Mesothelial cell of epicardium (in vitro differentiated cells): ENCODE results near the gene KRTAP1-4. TPM values are rescaled to one million over a fixed set of nuclear protein-coding genes. Genes with fewer than 3 reads are reported as not detected.

Experiments
- DNase-seq, 2 experiments: peaks; one replicate each; pipeline ENCODE4 v3.0.0; 2021; ENCODE audit warnings: low spot score in 2 of 2; ENCODE audit not compliant: unreplicated experiment in 2 of 2
- H3K27ac Mint-ChIP-seq: 2 replicates; pipeline ENCODE4 v1.8.0; 2021; ENCODE audit warnings: mixed read lengths
- H3K27me3 Mint-ChIP-seq: 2 replicates; pipeline ENCODE4 v1.8.0; 2021; ENCODE audit warnings: low read depth, mixed read lengths
- H3K36me3 Mint-ChIP-seq: 2 replicates; pipeline ENCODE4 v1.8.0; 2021; ENCODE audit warnings: mixed read lengths
- H3K4me1 Mint-ChIP-seq: 2 replicates; pipeline ENCODE4 v1.8.0; 2021; ENCODE audit warnings: mixed read lengths
- H3K4me3 Mint-ChIP-seq: 2 replicates; pipeline ENCODE4 v1.8.0; 2021; ENCODE audit warnings: mild to moderate bottlenecking, moderate library complexity, mixed read lengths
- H3K9me3 Mint-ChIP-seq: 2 replicates; pipeline ENCODE4 v1.8.0; 2021; ENCODE audit warnings: mixed read lengths
- CTCF ChIP-seq: fragments of 200-600 bp; sonication (generic); IDR thresholded peaks from one replicate; pipeline ENCODE4 v1.5.0; 2021; ENCODE audit warnings: antibody characterized with exemption; ENCODE audit not compliant: unreplicated experiment
- total RNA-seq: library from RNA; stranded (reverse); gene quantifications from 3 replicates; pipeline ENCODE4 v1.2.1, GENCODE V29; 2021

KRTAP1-4 gene
- total RNA-seq, 1 donor from 2014 or later = not detected

- no peak within 1 kb of the TSS for H3K27ac Mint-ChIP-seq
- no peaks in the 10 kb centered on the region for H3K27me3 Mint-ChIP-seq
- H3K4me3 Mint-ChIP-seq = no peak within 1 kb of the TSS
- peaks cover 24% of the 10 kb centered on the region for H3K4me1 Mint-ChIP-seq
- no peak for TF ChIP-seq CTCF
- no peaks in the 10 kb centered on the region for H3K9me3 Mint-ChIP-seq
- no peak for DNase-seq
- H3K36me3 Mint-ChIP-seq = no peaks in the 10 kb centered on the region
Measured at GRCh38 chr17:40984226-40984625, 45.8 kb downstream of the KRTAP1-4 start, which contains the start of gene KRT40. TSS of gene KRT40 (minus strand) at chr17:40984326. CDS start at chr17:40984273, 53 bp downstream.

- Mint-ChIP-seq H3K27ac (peak overlapping the region; percentile 25), H3K27me3 (no peaks in the 10 kb centered on the region), H3K4me1 (peaks cover 25% of the 10 kb centered on the region), H3K9me3 (no peaks in the 10 kb centered on the region), H3K36me3 (no peaks in the 10 kb centered on the region), H3K4me3 (no peak overlapping the region)
- TF ChIP-seq CTCF = no peak
- DNase-seq = no peak
Measured at GRCh38 chr17:40981115-40981514, 48.9 kb downstream of the KRTAP1-4 start.

GRCh38 chr17:40980596-40980995 lies 49.4 kb downstream of the KRTAP1-4 start:
- peak overlapping the region; percentile 25 for H3K27ac Mint-ChIP-seq
- no peaks in the 10 kb centered on the region for H3K27me3 Mint-ChIP-seq
- no peaks in the 10 kb centered on the region for H3K36me3 Mint-ChIP-seq
- no peaks in the 10 kb centered on the region for H3K9me3 Mint-ChIP-seq
- DNase-seq = no peak
- peaks cover 24% of the 10 kb centered on the region for H3K4me1 Mint-ChIP-seq
- TF ChIP-seq CTCF = no peak
- no peak overlapping the region for H3K4me3 Mint-ChIP-seq

GRCh38 chr17:40980117-40980516 lies 49.9 kb downstream of the KRTAP1-4 start:
- no peak for TF ChIP-seq CTCF
- Mint-ChIP-seq H3K27me3 (no peaks in the 10 kb centered on the region), H3K9me3 (no peaks in the 10 kb centered on the region), H3K4me1 (peaks cover 22% of the 10 kb centered on the region), H3K36me3 (no peaks in the 10 kb centered on the region), H3K27ac (no peak overlapping the region), H3K4me3 (no peak overlapping the region)
- no peak for DNase-seq

Other genes starting within 250 kb of the KRTAP1-4 start
- gene KRT27, start 247.6 kb downstream of the KRTAP1-4 start, total RNA-seq = not detected in 3 replicates
- gene KRT28, start 230.2 kb downstream of the KRTAP1-4 start, total RNA-seq = not detected in 3 replicates
- gene KRT10, start 207.6 kb downstream of the KRTAP1-4 start, total RNA-seq = 39.0 to 43.6 TPM (median 39.5 TPM) in 3 replicates
- gene KRT12, start 163.0 kb downstream of the KRTAP1-4 start, total RNA-seq = not detected in 3 replicates
- not detected in 3 replicates for gene KRT20, start 145.0 kb downstream of the KRTAP1-4 start, total RNA-seq
- gene KRT23, start 92.5 kb downstream of the KRTAP1-4 start, total RNA-seq = 2.3 to 2.8 TPM (median 2.6 TPM) in 3 replicates
- not detected in 3 replicates for gene KRT39, start 63.2 kb downstream of the KRTAP1-4 start, total RNA-seq
- gene KRT40, start 45.9 kb downstream of the KRTAP1-4 start, total RNA-seq = 0.16 TPM in 1 of 3 replicates, not detected in the others
- not detected in 3 replicates for gene KRTAP3-3, start 36.0 kb downstream of the KRTAP1-4 start, total RNA-seq
- not detected in 3 replicates for gene KRTAP3-2, start 30.3 kb downstream of the KRTAP1-4 start, total RNA-seq
- 0.41 to 1.3 TPM (median 0.95 TPM) in 3 replicates for gene KRTAP3-1, start 21.1 kb downstream of the KRTAP1-4 start, total RNA-seq
- not detected in 3 replicates for gene KRTAP1-5, start 3.0 kb downstream of the KRTAP1-4 start, total RNA-seq
- gene KRTAP1-3, start 4.7 kb upstream of the KRTAP1-4 start, total RNA-seq = not detected in 3 replicates
- not detected in 3 replicates for gene KRTAP1-1, start 11.3 kb upstream of the KRTAP1-4 start, total RNA-seq
- gene KRTAP2-1, start 17.1 kb upstream of the KRTAP1-4 start, total RNA-seq = not detected in 3 replicates
- not detected in 3 replicates for gene KRTAP2-2, start 25.0 kb upstream of the KRTAP1-4 start, total RNA-seq
- gene KRTAP2-3, start 29.9 kb upstream of the KRTAP1-4 start, total RNA-seq = 0.45 to 0.91 TPM (median 0.69 TPM) in 3 replicates
- not detected in 3 replicates for gene KRTAP2-4, start 35.7 kb upstream of the KRTAP1-4 start, total RNA-seq
- gene KRTAP4-7, start 54.0 kb upstream of the KRTAP1-4 start, total RNA-seq = not detected in 3 replicates
- gene KRTAP4-8, start 67.9 kb upstream of the KRTAP1-4 start, total RNA-seq = not detected in 3 replicates
- not detected in 3 replicates for gene KRTAP4-16, start 72.0 kb upstream of the KRTAP1-4 start, total RNA-seq
- not detected in 3 replicates for gene KRTAP4-9, start 75.2 kb upstream of the KRTAP1-4 start, total RNA-seq
- gene KRTAP4-11, start 88.2 kb upstream of the KRTAP1-4 start, total RNA-seq = not detected in 3 replicates
- gene KRTAP4-12, start 94.0 kb upstream of the KRTAP1-4 start, total RNA-seq = not detected in 3 replicates
- not detected in 3 replicates for gene KRTAP4-6, start 110.3 kb upstream of the KRTAP1-4 start, total RNA-seq
- gene KRTAP4-5, start 119.6 kb upstream of the KRTAP1-4 start, total RNA-seq = not detected in 3 replicates
- gene KRTAP4-4, start 130.6 kb upstream of the KRTAP1-4 start, total RNA-seq = not detected in 3 replicates
- gene KRTAP4-3, start 138.0 kb upstream of the KRTAP1-4 start, total RNA-seq = not detected in 3 replicates
- not detected in 3 replicates for gene KRTAP4-2, start 148.0 kb upstream of the KRTAP1-4 start, total RNA-seq
- gene KRTAP4-1, start 154.7 kb upstream of the KRTAP1-4 start, total RNA-seq = not detected in 3 replicates
- gene KRTAP9-1, start 159.7 kb upstream of the KRTAP1-4 start, total RNA-seq = not detected in 3 replicates
- not detected in 3 replicates for gene KRTAP9-2, start 196.5 kb upstream of the KRTAP1-4 start, total RNA-seq
- gene KRTAP9-3, start 202.3 kb upstream of the KRTAP1-4 start, total RNA-seq = not detected in 3 replicates
- not detected in 3 replicates for gene KRTAP9-8, start 207.8 kb upstream of the KRTAP1-4 start, total RNA-seq
- gene KRTAP9-4, start 219.5 kb upstream of the KRTAP1-4 start, total RNA-seq = not detected in 3 replicates
- gene KRTAP9-9, start 225.2 kb upstream of the KRTAP1-4 start, total RNA-seq = not detected in 3 replicates
- gene KRTAP9-6, start 235.2 kb upstream of the KRTAP1-4 start, total RNA-seq = not detected in 3 replicates
- gene KRTAP9-7, start 245.5 kb upstream of the KRTAP1-4 start, total RNA-seq = not detected in 3 replicates